Caki2 (cell line): ENCODE data around the gene GPR137. TPM values are rescaled to one million over a fixed set of nuclear protein-coding genes. Genes with fewer than 3 reads are reported as not detected.
"Not testable (repeated sequence)": the region's sequence is repeated elsewhere in the genome, so short reads cannot be mapped to it uniquely, and the experiment has no call there.

Experiments used
- DNase-seq: peaks from one replicate; pipeline ENCODE4 v3.0.0-alpha.2; 2015; ENCODE audit warnings: low read depth
- in situ Hi-C: cut with HindIII; loops from 2 replicates; pipeline ENCODE4 v1.10.0; 2016; ENCODE audit warnings: low sequenced_read_pairs, low pct_unique_long_range_greater_than_20kb, mixed read lengths
- total RNA-seq: library from RNA; depleted of rRNA; stranded (reverse); fragments of >200 nt; shearing (Covaris generic); gene quantifications from 2 replicates; pipeline ENCODE4 v1.2.3, GENCODE V29; 2014; ENCODE audit warnings: low replicate concordance; rRNA removed

The GPR137 gene
- total RNA-seq, 1 experiment from 2014 or later: 31.9 TPM

DNA sequence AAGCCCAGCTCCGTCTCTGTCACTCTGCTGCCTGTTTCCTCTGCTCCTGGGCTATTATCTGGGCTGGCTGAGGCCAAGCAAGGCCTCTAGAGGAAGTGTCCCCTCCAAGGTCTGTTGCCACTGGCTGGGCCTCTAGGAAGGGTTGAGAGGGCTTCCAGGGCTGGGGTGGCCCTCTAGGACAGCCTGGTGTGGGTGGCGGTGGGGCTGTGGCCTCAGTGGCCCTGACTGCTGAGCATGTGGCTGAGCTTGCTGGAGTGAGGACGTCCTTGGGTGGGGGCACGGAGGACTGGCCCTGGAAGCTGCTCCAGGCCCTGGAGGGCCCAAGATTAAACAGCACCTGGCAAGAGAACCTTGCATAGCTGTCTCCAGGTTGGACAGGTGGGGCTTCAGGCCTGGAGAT is 38.3 kb downstream of the GPR137 start:
- DNase-seq, in situ Hi-C loops: not testable (repeated sequence)

GRCh38 chr11:64324692-64325469 is 39.2 kb downstream of the GPR137 start:
- in situ Hi-C loops: no loop called here
- no peak for DNase-seq

- DNase-seq: no peak
- in situ Hi-C loops: no loop called here
Observed at GRCh38 chr11:64327375-64327774, 41.7 kb downstream of the GPR137 start.

GRCh38 chr11:64327993-64328392 is 42.3 kb downstream of the GPR137 start:
- in situ Hi-C loops: no loop called here
- DNase-seq: no peak

DNA sequence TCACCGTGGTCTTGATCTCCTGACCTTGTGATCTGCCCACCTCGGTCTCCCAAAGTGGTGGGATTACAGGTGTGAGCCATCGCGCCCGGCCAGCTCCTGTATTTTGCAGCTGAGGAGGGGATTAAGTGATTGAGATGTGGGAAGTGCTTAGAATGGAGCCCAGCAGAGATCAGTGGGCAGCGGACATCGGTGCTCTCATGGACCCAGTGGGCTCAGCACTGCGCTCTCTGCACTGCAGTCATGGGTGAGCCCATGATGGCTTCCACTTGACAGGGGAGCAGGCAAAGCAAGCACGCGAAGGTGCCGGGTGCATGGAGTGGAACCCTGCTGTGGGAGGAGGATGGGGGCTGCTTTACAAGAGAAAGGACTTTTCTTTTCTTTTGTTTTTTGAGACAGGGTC is 45.2 kb downstream of the GPR137 start:
- in situ Hi-C loops: no loop called here
- DNase-seq: no peak

- in situ Hi-C loops: no loop called here
- peak; percentile 73 for DNase-seq
Observed at GRCh38 chr11:64331569-64332371, 46.1 kb downstream of the GPR137 start.

DNA sequence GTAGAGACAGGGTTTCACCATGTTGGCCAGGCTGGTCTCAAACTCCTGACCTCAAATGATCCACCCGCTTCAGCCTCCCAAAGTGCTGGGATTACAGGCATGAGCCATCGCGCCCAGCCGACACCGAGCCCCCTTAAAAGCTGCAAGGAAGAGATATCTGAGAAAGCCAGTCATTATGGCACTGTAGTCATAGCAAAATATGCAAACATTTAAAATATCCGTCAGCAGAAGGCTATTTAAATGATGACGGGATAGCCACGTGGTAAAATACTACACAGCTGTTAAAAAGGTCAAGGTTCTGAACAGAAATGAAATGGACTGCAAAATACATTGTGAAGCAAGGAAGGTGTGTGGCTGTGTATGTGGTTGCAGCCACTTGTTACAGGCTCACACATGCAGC is 47.9 kb downstream of the GPR137 start:
- in situ Hi-C loops: no loop called here
- no peak for DNase-seq

DNA sequence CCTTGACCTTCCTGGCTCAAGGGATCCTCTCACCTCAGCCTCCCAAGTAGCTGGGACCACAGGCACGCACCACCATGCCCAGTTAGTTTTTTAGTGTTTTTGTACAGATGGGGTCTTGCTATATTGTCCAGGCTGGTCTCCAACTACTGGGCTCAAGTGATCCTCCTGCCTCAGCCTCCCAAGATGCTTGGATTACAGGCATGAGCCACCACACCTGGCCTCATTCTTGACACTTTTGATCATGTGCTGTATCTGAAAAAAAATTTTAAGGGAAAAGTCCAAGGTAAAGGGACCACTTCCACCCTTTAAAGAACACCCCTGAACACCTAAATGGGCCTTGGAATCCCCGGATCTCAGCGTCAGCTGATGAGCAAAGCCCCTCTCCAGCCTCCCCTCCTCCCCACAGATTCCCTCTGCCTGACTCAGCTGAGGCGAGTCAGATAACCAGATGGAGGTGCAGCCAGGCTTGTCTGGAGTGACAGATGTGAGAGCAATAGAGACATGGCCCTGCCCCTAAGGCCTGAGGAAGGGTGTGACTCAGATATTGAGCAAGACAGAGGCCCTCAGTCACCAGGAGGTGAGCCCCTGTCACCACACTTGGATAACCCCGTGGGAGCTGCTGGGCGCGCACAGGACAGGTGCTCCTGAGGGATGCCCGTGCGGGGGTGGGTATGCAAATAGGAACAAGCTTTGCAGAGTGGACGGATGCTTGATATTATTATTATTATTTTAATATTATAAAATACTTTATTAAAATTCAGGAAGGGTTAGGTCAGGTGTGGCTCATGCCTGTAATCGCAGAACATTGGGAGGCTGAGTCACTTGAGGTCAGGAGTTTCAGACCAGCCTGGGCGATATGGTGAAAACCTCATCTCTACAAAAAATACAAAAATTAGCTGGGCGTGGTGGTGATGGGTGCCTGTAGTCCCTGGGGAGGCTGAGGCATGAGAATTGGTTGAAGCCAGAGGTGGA is 49.4 kb downstream of the GPR137 start:
- in situ Hi-C loops: no loop called here
- peak; percentile 93 for DNase-seq

GRCh38 chr11:64337538-64338249 is 52.0 kb downstream of the GPR137 start:
- in situ Hi-C loops: no loop called here
- DNase-seq: no peak

- in situ Hi-C loops: no loop called here
- no peak for DNase-seq
Observed at GRCh38 chr11:64338716-64339115, 53.1 kb downstream of the GPR137 start.

Other genes with a start within 250 kb of the GPR137 start
- 0.03 and 0.37 TPM in 2 replicates for gene FLRT1, start 249.9 kb upstream of the GPR137 start, total RNA-seq
- 38.9 and 42.9 TPM in 2 replicates for gene MACROD1, start 119.7 kb upstream of the GPR137 start, total RNA-seq
- 134 and 157 TPM in 2 replicates for gene STIP1, start 99.7 kb upstream of the GPR137 start, total RNA-seq
- 0.64 TPM in 1 of 2 replicates, not detected in the other for gene FERMT3, start 79.1 kb upstream of the GPR137 start, total RNA-seq
- gene TRPT1, start 59.7 kb upstream of the GPR137 start, total RNA-seq: 39.1 and 72.3 TPM in 2 replicates
- 25.1 and 31.4 TPM in 2 replicates for gene NUDT22, start 59.6 kb upstream of the GPR137 start, total RNA-seq
- gene DNAJC4, start 55.3 kb upstream of the GPR137 start, total RNA-seq: 14.2 and 30.3 TPM in 2 replicates
- 52.8 and 66.2 TPM in 2 replicates for gene VEGFB, start 51.3 kb upstream of the GPR137 start, total RNA-seq
- 24.2 and 46.1 TPM in 2 replicates for gene FKBP2, start 44.8 kb upstream of the GPR137 start, total RNA-seq
- 413 and 431 TPM in 2 replicates for gene PPP1R14B, start 38.9 kb upstream of the GPR137 start, total RNA-seq
- gene PLCB3, start 34.3 kb upstream of the GPR137 start, total RNA-seq: 16.5 and 18.6 TPM in 2 replicates
- 122 and 141 TPM in 2 replicates for gene BAD, start 1.2 kb upstream of the GPR137 start, total RNA-seq
- not detected in 2 replicates for gene KCNK4, start 5.5 kb downstream of the GPR137 start, total RNA-seq
- gene CATSPERZ, start 14.5 kb downstream of the GPR137 start, total RNA-seq: not detected in 2 replicates
- 38.8 and 48.7 TPM in 2 replicates for gene ESRRA, start 19.7 kb downstream of the GPR137 start, total RNA-seq
- gene TRMT112, start 31.7 kb downstream of the GPR137 start, total RNA-seq: 494 and 562 TPM in 2 replicates
- gene PRDX5, start 32.3 kb downstream of the GPR137 start, total RNA-seq: 258 and 341 TPM in 2 replicates
- 1.3 and 4.9 TPM in 2 replicates for gene CCDC88B, start 54.4 kb downstream of the GPR137 start, total RNA-seq
- gene RPS6KA4, start 73.3 kb downstream of the GPR137 start, total RNA-seq: 39.0 and 59.4 TPM in 2 replicates